GM21360 (cell line): ENCODE results near the gene MERTK.
"Not testable (repeated sequence)": the region's sequence is repeated elsewhere in the genome, so short reads cannot be mapped to it uniquely, and the experiment has no call there.

Experiments
- ATAC-seq: cut with Tn5 transposase; IDR thresholded peaks from one replicate; pipeline ENCODE4 v1.9.1; 2021; ENCODE audit warnings: mild to moderate bottlenecking, moderate library complexity; ENCODE audit not compliant: unreplicated experiment

The MERTK gene

DNA sequence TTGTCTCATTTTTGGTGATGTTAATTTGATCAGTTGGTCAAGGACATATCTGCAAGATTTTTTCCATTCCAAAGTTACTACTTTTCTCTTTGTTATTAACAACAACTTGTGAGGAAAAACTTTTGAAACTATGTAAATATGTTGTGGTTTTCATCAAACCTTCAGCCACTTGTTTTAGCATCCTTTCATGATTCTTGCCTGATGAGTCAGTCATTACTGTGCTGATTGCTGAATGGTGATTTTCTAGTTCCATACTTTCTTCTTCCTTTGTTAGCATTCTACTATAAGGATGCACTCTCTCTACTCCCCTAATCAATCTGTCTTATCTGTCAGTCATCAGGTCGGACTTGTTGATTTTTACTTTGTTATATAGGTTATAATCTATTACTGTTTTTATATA, 167.6 kb downstream of the MERTK start:
- no peak for ATAC-seq

DNA sequence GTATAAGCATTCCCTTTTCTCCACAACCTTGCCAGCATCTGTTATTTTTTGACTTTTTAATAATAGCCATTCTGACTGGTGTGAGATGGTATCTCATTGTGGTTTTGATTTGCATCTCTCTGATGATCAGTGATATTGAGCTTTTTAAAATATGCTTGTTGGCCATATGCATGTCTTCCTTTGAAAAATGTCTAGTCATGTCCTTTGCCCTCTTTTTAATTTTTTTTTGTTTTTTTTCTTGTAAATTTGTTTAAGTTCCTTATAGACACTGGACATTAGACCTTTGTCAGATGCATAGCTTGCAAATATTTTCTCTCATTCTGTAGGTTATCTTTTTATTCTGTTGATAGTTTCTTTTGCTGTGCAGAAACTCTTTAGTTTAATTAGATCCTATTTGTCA, 171.4 kb downstream of the MERTK start:
- ATAC-seq = not testable (repeated sequence)

DNA sequence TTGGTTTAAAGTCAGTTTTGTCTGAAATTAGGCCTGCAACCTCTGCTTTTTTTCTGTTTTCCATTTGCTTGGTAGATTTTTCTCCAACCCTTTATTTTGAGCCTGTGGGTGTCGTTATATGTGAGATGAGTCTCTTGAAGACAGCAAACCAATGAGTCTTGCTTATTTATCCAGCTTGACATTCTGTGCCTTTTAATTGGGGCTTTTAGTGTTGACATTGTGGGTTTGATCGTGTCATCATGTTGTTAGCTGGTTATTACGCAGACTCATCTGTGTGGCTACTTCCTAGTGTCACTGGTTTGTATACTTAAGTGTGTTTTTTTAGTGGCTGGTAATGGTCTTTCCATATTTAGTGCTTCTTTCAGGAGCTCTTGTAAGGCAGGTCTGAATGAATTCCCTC, 175.5 kb downstream of the MERTK start:
- no peak for ATAC-seq

DNA sequence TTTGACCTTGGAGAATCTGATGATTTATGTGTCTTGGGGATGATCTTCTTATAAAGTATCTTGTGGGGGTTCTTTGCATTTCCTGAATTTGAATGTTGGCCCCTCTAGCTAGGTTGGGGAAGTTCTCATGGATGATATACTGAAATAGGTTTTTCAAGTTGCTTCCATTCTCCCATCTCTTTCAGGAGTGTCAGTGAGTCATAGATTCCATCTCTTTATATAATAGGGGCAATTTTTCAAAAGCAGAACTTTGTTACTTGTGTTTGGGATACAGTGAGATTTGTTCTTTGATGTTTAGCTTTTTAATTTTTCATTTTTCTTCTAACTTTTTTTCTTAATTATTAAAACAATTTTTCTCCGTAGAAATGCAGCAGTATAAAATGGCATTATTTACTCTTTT, 176.1 kb downstream of the MERTK start:
- ATAC-seq = no peak

DNA sequence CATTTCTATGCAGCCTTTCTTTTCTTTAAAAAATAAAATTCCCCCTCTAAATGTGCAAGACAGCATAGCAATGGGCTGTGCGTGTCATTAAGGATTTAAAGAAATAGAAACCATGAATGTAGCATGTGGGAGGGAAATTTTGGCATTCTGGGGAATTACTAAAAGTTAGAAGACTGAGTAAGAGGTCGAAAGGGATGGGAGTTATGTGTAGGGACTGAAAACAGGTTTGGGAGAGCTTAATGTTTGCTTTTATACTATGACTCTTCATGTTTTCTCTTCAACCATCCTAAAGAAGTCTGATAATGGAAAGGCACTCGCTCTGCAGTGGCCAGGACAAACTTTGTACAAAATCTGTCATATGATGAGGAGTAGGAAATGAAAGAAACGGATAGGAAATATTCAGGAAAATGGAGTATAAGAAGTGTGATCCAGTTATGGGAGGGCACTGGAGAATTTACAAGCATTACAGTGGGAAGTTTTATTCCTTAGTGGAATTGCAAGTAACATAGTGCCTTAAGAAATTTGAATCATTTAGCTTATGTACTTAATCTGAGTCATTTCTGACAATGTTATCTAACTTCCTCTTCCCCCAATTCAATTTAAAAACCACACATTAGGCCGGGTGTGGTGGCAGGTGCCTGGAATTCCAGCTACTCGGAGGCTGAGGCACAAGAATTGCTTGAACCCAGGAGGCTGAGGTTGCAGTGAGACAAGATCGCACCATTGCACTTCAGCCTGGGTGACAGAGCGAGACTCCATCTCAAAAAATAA, 177.3 kb downstream of the MERTK start:
- no peak for ATAC-seq

DNA sequence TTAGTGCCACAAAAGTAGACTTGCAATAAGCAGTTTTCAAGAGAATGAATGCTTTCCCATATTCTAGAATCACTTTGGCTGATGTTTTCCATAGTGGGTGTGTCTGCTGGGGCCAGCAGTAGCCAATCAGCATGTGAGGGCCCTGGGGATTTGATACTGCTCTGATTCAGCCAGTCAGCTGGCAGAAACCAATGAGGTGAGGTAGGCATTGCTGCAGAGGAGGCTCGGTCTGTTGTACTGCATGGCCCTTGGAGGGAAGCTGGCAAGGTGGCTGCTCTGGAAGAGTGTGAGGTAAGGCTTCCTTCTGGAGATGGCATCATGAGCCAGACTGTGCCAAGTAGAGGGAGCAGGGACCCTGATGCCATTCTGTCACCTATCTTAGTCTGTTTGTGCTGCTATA, 179.4 kb downstream of the MERTK start:
- no peak for ATAC-seq
